PC-3 (cell line): ENCODE measurements around the gene GPC3.

Experiments
- EZH2 ChIP-seq: fragments of 300-600 bp; sonication (generic); IDR thresholded peaks from one replicate; pipeline ENCODE4 v1.6.1; 2017; ENCODE audit warnings: antibody characterized with exemption, mild to moderate bottlenecking, low read length; ENCODE audit not compliant: unreplicated experiment
- TF ChIP-seq, protein P1 (sequence below): fragments of 300-600 bp; sonication (generic); conservative IDR thresholded peaks from 2 replicates; pipeline ENCODE4 v1.5.1; 2017; ENCODE audit warnings: antibody characterized with exemption, low read depth, mild to moderate bottlenecking, low read length

DNA sequence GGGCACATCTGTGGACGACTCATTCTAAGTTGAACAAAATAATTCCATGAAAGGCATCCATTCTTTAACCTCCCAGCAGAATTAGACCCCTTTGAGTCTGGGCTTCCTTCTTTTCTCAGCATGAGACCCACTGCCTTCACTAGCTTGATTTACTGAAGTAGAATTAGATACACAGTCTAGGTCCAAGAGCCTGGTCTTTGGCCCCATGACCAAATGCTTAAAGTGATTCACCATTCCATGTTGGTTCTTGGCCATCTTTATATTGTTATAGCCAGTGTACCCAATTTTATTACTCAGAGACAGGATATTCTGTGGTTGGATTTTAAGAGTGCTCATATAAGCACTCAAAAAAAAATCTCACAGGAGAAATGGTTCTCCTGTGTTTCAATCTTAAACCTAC, 414.8 kb downstream of the GPC3 start:
- TF ChIP-seq EZH2: no peak
- TF ChIP-seq, protein P1, sequence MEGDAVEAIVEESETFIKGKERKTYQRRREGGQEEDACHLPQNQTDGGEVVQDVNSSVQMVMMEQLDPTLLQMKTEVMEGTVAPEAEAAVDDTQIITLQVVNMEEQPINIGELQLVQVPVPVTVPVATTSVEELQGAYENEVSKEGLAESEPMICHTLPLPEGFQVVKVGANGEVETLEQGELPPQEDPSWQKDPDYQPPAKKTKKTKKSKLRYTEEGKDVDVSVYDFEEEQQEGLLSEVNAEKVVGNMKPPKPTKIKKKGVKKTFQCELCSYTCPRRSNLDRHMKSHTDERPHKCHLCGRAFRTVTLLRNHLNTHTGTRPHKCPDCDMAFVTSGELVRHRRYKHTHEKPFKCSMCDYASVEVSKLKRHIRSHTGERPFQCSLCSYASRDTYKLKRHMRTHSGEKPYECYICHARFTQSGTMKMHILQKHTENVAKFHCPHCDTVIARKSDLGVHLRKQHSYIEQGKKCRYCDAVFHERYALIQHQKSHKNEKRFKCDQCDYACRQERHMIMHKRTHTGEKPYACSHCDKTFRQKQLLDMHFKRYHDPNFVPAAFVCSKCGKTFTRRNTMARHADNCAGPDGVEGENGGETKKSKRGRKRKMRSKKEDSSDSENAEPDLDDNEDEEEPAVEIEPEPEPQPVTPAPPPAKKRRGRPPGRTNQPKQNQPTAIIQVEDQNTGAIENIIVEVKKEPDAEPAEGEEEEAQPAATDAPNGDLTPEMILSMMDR: no peak
